Effector memory CD8-positive, alpha-beta T cell (primary cell): Measurements from ENCODE around the gene DLG1.

Experiments used
- ATAC-seq: fragments of 150-1000 bp; cut with Tn5 transposase; replicated peaks from 2 replicates; pipeline ENCODE4 v1.10.0; 2021; ENCODE audit warnings: mild to moderate bottlenecking, moderate library complexity
- DNase-seq, 3 experiments: peaks; one replicate each; pipeline ENCODE4 v3.0.0; 2021
- H3K27ac Mint-ChIP-seq, 2 donors: one replicate each; pipeline ENCODE4 v1.8.0; 2022; ENCODE audit warnings: mild to moderate bottlenecking in 2 of 2, mixed read lengths in 2 of 2, moderate library complexity in 2 of 2
- H3K27me3 Mint-ChIP-seq, 2 donors: one replicate each; pipeline ENCODE4 v1.8.0; 2022; ENCODE audit warnings: mixed read lengths in 2 of 2
- H3K36me3 Mint-ChIP-seq: one replicate; pipeline ENCODE4 v1.8.0; 2022; ENCODE audit warnings: mild to moderate bottlenecking, moderate library complexity, mixed read lengths; ENCODE audit not compliant: insufficient read depth
- H3K4me1 Mint-ChIP-seq, 2 donors: one replicate each; pipeline ENCODE4 v1.8.0; 2022; ENCODE audit warnings: low read depth in 2 of 2, mixed read lengths in 2 of 2
- H3K4me3 Mint-ChIP-seq, 2 donors: one replicate each; pipeline ENCODE4 v1.8.0; 2022; ENCODE audit warnings: mild to moderate bottlenecking in 2 of 2, mixed read lengths in 2 of 2, moderate library complexity in 2 of 2
- H3K9me3 Mint-ChIP-seq, 2 donors: one replicate each; pipeline ENCODE4 v1.8.0; 2022; ENCODE audit warnings: mixed read lengths in 2 of 2

DLG1 gene

DNA sequence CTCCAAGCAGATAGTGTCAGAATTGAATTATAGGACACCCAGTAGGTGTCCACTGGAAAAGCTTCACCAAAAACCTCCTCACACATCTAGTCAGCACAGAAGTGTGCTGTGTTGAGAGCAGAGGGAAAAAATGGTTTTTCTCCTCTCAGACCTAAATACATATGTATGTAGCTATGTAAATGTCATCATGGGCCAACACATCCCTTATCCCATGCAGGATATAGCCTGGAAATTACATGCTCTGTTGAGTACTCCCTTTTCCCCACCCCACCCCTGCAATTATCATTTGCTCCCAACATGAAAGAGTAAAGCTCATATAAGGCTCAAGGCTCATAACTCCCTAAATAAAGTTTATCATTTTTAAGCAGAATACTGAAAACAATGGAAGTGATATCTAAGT lies 35.7 kb downstream of the DLG1 start:
- Mint-ChIP-seq H3K27ac (peak overlapping the region in 1 of 2 donors; percentile 35), H3K36me3 (peaks cover 3% of the 10 kb centered on the region), H3K9me3 (no peaks in the 10 kb centered on the region), H3K27me3 (no peaks in the 10 kb centered on the region), H3K4me3 (no peak overlapping the region), H3K4me1 (peaks cover 21 to 47% of the 10 kb centered on the region in 2 donors)
- DNase-seq, result no peak
- ATAC-seq, result no peak

- no peak overlapping the region for H3K4me3 Mint-ChIP-seq
- DNase-seq, result no peak
- no peaks in the 10 kb centered on the region for H3K9me3 Mint-ChIP-seq
- no peaks in the 10 kb centered on the region for H3K27me3 Mint-ChIP-seq
- peaks cover 3% of the 10 kb centered on the region for H3K36me3 Mint-ChIP-seq
- H3K27ac Mint-ChIP-seq, result no peak overlapping the region
- peaks cover 16 to 38% of the 10 kb centered on the region in 2 donors for H3K4me1 Mint-ChIP-seq
- no peak for ATAC-seq
These were observed 37.3 kb downstream of the DLG1 start for GRCh38 chr3:197261164-197261509.

DNA sequence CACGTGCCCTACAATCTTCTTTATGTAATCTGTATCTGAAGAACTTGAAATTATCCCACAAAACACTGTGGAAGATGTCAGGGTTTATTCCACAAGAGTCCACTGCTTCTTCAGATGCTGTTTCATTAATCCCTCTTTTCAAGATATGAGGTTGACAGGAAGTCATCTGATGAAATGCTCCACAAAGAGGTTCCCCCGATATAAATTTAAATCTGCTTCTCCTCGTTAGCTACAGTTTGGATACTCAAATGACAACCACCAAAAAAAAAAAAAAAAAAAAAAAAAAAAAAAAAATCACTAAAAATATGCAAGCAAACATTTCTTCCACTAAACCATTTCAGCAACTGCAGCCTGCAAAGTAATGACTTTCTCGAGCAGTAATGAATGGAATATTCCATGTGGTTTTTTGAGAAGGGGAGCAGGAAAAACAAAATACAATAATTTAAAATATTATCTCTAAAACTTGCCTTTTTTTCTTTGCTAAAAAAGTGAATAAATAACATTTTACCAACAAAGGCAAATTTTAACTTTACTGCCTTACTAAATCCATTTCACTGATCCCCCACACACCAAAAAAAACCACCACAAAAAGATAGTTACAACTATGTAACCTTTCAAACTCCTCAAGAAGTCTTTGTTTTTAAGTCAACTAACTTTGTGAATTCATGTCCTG lies 37.8 kb downstream of the DLG1 start:
- no peak overlapping the region for H3K4me3 Mint-ChIP-seq

DNA sequence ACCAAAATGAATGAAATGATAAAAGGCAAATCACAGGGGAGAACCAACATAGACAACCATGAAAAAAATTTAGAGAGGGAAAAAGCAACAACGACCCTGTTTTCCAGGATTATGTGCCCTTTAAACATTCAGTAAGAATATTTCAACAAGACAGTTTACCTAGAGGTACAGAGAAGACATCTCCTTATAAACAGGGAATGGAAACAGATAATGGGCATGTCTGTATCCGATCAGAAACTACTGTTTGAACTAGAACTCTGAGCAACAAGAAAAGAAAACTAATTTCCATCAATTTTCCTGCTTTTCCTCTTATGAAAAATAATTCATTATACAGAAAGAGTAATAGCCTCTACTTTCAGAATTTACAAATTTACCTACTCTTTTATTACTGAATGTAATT lies 39.3 kb downstream of the DLG1 start:
- Mint-ChIP-seq H3K27me3 (no peaks in the 10 kb centered on the region), H3K27ac (no peak overlapping the region), H3K36me3 (no peaks in the 10 kb centered on the region), H3K4me3 (no peak overlapping the region), H3K9me3 (no peaks in the 10 kb centered on the region), H3K4me1 (peaks cover 17 to 33% of the 10 kb centered on the region in 2 donors)
- no peak for ATAC-seq
- no peak for DNase-seq

More for the DNA sequence above, 37.8 kb downstream of the DLG1 start:
- peaks cover 15 to 35% of the 10 kb centered on the region in 2 donors for H3K4me1 Mint-ChIP-seq
- no peaks in the 10 kb centered on the region for H3K9me3 Mint-ChIP-seq
- ATAC-seq, result no peak
- H3K27me3 Mint-ChIP-seq, result no peaks in the 10 kb centered on the region
- peaks cover 3% of the 10 kb centered on the region for H3K36me3 Mint-ChIP-seq
- no peak for DNase-seq
- no peak overlapping the region for H3K27ac Mint-ChIP-seq

- Mint-ChIP-seq H3K9me3 (no peaks in the 10 kb centered on the region), H3K4me1 (peaks cover 20 to 41% of the 10 kb centered on the region in 2 donors), H3K27me3 (no peaks in the 10 kb centered on the region), H3K4me3 (no peak overlapping the region), H3K36me3 (no peaks in the 10 kb centered on the region), H3K27ac (no peak overlapping the region)
- DNase-seq, result no peak
- ATAC-seq, result no peak
These were observed 40.1 kb downstream of the DLG1 start for GRCh38 chr3:197258168-197258755.

GRCh38 chr3:197257711-197258110 lies 40.7 kb downstream of the DLG1 start:
- Mint-ChIP-seq H3K4me1 (peaks cover 20 to 46% of the 10 kb centered on the region in 2 donors), H3K27ac (no peak overlapping the region), H3K36me3 (no peaks in the 10 kb centered on the region), H3K4me3 (no peak overlapping the region), H3K9me3 (no peaks in the 10 kb centered on the region), H3K27me3 (no peaks in the 10 kb centered on the region)
- DNase-seq (no peak), ATAC-seq (no peak)

GRCh38 chr3:197256836-197257444 lies 41.5 kb downstream of the DLG1 start:
- no peaks in the 10 kb centered on the region for H3K9me3 Mint-ChIP-seq

GRCh38 chr3:197256104-197256503 lies 42.3 kb downstream of the DLG1 start:
- Mint-ChIP-seq H3K27me3 (no peaks in the 10 kb centered on the region), H3K4me3 (no peak overlapping the region), H3K27ac (no peak overlapping the region), H3K36me3 (no peaks in the 10 kb centered on the region), H3K9me3 (no peaks in the 10 kb centered on the region), H3K4me1 (peaks cover 21 to 51% of the 10 kb centered on the region in 2 donors)
- DNase-seq (no peak), ATAC-seq (no peak)

More at GRCh38 chr3:197256836-197257444, 41.5 kb downstream of the DLG1 start:
- ATAC-seq, result no peak
- Mint-ChIP-seq H3K36me3 (no peaks in the 10 kb centered on the region), H3K27me3 (no peaks in the 10 kb centered on the region), H3K4me1 (peaks cover 16 to 48% of the 10 kb centered on the region in 2 donors), H3K4me3 (no peak overlapping the region), H3K27ac (no peak overlapping the region)
- peak; percentile 26 to 34 (median 34) for DNase-seq

GRCh38 chr3:197253238-197253947 lies 45.0 kb downstream of the DLG1 start:
- no peak overlapping the region for H3K4me3 Mint-ChIP-seq
- peaks cover 18 to 41% of the 10 kb centered on the region in 2 donors for H3K4me1 Mint-ChIP-seq

DNA sequence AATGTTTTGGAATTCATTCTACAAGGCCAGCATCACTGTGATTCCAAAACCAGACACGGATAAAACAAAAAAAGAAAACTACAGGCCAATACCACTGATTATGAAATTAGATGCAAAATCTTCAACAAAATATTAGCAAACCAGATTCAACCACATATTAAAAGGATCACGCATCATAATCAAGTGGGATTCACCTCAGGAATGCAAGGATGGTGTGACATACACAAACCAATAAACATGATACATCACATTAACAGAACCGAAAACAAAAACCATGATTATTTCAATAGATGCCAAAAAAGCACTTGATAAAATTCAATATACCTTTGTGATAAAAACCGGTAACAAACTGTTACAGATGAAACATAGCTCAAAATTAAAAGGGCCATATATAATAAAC lies 48.9 kb downstream of the DLG1 start:
- no peak overlapping the region for H3K27ac Mint-ChIP-seq
- H3K27me3 Mint-ChIP-seq, result no peaks in the 10 kb centered on the region
- no peaks in the 10 kb centered on the region for H3K36me3 Mint-ChIP-seq
- peaks cover 15 to 34% of the 10 kb centered on the region in 2 donors for H3K4me1 Mint-ChIP-seq
- no peak for ATAC-seq
- DNase-seq, result no peak
- H3K9me3 Mint-ChIP-seq, result peaks cover 3 to 6% of the 10 kb centered on the region in 2 donors
- no peak overlapping the region for H3K4me3 Mint-ChIP-seq

More at GRCh38 chr3:197253238-197253947, 45.0 kb downstream of the DLG1 start:
- Mint-ChIP-seq H3K27me3 (no peaks in the 10 kb centered on the region), H3K36me3 (no peaks in the 10 kb centered on the region), H3K27ac (no peak overlapping the region), H3K9me3 (peaks cover 2 to 6% of the 10 kb centered on the region in 2 donors)
- ATAC-seq, result peak; percentile 61
- no peak for DNase-seq

DNA sequence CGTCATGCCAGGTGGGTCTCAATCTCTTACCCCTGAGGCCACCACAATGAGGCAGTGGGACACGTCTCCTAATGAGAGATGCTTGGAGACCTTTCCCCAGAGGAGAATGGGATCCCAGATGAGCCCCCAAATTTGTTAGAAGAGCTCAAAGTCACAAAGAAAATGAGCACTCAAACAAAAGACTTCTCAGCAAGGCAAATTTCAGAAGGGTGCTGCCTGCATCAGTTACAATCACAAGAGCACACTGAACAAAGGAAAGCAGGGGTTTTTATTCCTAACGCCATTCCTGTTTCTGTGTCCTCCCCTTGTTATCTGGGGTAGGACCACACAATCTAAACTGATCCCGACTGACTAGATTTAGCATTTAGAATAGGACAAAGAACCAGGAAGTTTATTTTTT lies 50.1 kb downstream of the DLG1 start:
- ATAC-seq (no peak), DNase-seq (no peak)
- Mint-ChIP-seq H3K27ac (no peak overlapping the region), H3K4me3 (no peak overlapping the region), H3K4me1 (peaks cover 9 to 28% of the 10 kb centered on the region in 2 donors), H3K27me3 (no peaks in the 10 kb centered on the region), H3K9me3 (peaks cover 3 to 6% of the 10 kb centered on the region in 2 donors), H3K36me3 (no peaks in the 10 kb centered on the region)

DNA sequence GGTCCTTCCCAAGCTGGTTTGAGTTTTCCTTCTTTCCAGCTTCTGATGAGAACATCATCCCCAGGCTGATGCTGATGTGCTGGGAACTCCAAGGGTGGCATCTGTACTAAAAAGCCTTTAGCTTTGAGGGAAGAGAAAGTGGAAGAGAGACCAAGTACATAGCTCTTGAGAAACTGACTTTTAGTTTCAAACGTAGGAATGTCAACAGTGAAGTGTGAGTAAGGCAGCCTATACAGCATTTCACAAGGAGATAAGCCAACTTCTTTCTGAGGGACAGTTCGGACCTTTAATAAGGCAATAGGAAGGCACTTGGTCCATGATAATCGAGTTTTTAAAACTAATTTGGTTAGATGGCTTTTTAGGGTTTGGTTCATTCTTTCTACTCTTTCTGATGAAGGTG lies 53.7 kb downstream of the DLG1 start:
- no peak for DNase-seq
- no peak overlapping the region for H3K27ac Mint-ChIP-seq

GRCh38 chr3:197242784-197243432 lies 55.5 kb downstream of the DLG1 start:
- Mint-ChIP-seq H3K27ac (no peak overlapping the region), H3K9me3 (peaks cover 4 to 16% of the 10 kb centered on the region in 2 donors), H3K27me3 (no peaks in the 10 kb centered on the region), H3K4me3 (no peak overlapping the region), H3K36me3 (no peaks in the 10 kb centered on the region), H3K4me1 (peaks cover 28 to 41% of the 10 kb centered on the region in 2 donors)
- DNase-seq (no peak), ATAC-seq (no peak)

More for the DNA sequence above, 53.7 kb downstream of the DLG1 start:
- peaks cover 18 to 26% of the 10 kb centered on the region in 2 donors for H3K4me1 Mint-ChIP-seq
- H3K27me3 Mint-ChIP-seq, result no peaks in the 10 kb centered on the region
- ATAC-seq, result no peak
- no peak overlapping the region for H3K4me3 Mint-ChIP-seq
- H3K36me3 Mint-ChIP-seq, result no peaks in the 10 kb centered on the region
- peaks cover 8 to 21% of the 10 kb centered on the region in 2 donors for H3K9me3 Mint-ChIP-seq
